Esophagus mucosa (tissue), 1 donor: ENCODE results near the gene KCNG2. TPM values are rescaled to one million over a fixed set of nuclear protein-coding genes. Genes with fewer than 3 reads are reported as not detected.
A peak's percentile ranks its signal among the peaks of the same experiment; 100 is the strongest.

ENCODE experiments used
- ATAC-seq: fragments of 200-7000 bp; cut with Tn5 transposase; one replicate; pipeline ENCODE4 v1.9.1; 2020
- total RNA-seq: library from RNA; stranded (reverse); gene quantifications from one replicate; pipeline ENCODE4 v1.2.4, GENCODE V29; 2023
- donor health status: DM: yes; HTN: yes; CAD: no.

The KCNG2 gene
- total RNA-seq, 1 donor from 2014 or later: 0.20 TPM

GRCh38 chr18:79889569-79889968 is 91.8 kb downstream of the KCNG2 start:
- ATAC-seq: no peak

- no peak for ATAC-seq
Measured at GRCh38 chr18:79890674-79891073, 92.9 kb downstream of the KCNG2 start.

GRCh38 chr18:79896738-79897137 is 99.0 kb downstream of the KCNG2 start:
- ATAC-seq: no peak

DNA sequence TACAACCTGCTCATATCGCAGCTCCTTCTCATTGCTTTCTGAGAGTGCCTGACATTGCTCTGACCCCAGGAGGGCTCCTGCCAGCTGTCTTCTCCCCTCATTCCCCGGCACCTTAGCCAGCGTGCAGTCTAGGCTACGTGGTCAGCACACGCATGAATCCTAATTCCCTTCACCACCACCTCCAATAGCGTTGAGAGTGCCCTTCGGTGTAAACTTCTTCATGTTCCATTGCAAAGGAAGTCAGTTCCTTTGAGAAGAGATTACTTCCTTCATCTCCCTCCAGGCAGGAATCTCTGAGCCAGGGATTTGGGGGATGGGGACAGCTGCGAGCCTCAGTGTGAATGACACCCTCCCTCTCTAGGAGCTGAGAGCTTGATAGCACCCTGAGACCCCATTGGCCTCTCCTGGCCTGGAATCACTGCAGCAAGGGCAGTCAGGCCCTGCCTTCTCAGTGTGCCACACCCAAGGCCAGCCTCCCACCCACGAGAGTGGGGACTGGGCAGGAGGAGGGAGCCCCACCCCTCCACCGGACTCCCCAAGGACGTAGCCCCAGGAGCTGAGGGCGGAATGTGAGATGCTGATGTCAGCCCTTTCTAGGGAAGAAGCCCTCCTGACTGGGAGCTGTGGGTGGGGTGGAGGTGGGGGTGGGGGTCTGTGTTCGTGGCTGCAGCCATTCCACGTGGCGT is 100.3 kb downstream of the KCNG2 start:
- ATAC-seq: no peak

DNA sequence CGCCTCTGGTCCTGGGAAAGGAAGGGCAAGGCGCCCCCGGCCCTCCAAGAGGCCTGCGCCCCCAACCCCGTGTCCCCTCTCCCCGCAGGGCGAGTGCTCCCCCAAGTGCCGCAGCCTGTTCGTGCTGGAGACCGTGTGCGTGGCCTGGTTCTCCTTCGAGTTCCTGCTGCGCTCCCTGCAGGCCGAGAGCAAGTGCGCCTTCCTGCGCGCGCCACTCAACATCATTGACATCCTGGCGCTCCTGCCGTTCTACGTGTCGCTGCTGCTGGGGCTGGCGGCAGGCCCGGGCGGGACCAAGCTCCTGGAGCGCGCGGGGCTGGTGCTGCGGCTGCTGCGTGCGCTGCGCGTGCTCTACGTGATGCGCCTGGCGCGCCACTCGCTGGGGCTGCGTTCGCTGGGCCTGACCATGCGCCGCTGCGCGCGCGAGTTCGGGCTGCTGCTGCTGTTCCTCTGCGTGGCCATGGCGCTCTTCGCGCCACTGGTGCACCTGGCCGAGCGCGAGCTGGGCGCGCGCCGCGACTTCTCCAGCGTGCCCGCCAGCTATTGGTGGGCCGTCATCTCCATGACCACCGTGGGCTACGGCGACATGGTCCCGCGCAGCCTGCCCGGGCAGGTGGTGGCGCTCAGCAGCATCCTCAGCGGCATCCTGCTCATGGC is 101.3 kb downstream of the KCNG2 start:
- peak; percentile 6 for ATAC-seq

DNA sequence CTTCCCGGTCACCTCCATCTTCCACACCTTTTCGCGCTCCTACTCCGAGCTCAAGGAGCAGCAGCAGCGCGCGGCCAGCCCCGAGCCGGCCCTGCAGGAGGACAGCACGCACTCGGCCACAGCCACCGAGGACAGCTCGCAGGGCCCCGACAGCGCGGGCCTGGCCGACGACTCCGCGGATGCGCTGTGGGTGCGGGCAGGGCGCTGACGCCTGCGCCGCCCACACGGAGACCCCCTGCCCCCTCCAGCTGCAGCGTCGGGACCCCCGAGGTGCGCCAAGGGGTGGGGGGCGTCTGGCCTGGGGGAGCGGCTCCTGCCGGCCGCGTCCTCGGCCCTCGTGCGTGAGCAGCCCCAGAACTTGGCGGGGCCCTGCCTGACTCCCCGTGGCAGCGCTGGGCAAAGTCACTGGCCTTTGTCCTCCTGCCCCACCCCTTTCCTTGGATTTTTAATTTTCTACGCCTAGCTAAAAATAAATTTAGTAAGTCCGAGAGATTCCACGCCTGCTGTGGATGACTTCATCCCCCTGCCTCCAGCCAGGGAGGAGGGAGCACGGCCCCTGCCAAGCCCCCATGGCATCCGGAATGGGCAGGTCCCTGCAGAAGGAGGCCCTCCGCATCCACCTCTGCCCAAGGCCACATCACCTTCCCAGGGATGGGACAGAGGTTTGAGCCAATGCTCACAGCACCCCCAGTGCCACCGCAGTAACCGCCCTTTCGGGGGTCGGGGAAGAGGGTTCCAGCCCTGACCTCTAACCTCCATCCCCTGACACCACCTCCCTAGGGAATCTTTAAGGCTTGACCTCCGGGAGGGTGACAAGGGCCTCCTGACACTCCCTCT is 102.1 kb downstream of the KCNG2 start:
- ATAC-seq: no peak

GRCh38 chr18:79900610-79901570 is 103.2 kb downstream of the KCNG2 start:
- ATAC-seq: no peak

GRCh38 chr18:79901665-79902064 is 103.9 kb downstream of the KCNG2 start:
- ATAC-seq: no peak

DNA sequence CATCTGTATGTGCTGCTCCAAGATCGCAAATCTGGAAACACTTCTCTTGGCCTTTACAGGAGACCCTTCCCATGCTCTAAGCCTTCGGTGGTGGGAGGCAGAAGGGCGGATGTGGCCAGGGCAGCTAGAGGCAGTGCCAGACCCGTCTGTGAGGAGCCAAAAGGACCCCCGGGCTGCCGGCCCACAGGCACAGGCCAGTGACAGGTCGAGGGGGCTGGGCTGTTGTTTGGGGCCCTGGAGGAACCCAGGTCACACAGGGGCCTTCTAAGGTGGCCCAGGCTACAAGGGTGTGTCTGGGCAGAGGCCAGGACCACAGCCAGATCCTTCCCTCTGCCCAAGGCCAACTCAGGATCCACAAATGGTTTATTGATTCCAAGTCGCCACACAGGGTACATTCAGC is 104.3 kb downstream of the KCNG2 start:
- ATAC-seq: no peak

- no peak for ATAC-seq
Measured at GRCh38 chr18:79902640-79903039, 104.9 kb downstream of the KCNG2 start.

DNA sequence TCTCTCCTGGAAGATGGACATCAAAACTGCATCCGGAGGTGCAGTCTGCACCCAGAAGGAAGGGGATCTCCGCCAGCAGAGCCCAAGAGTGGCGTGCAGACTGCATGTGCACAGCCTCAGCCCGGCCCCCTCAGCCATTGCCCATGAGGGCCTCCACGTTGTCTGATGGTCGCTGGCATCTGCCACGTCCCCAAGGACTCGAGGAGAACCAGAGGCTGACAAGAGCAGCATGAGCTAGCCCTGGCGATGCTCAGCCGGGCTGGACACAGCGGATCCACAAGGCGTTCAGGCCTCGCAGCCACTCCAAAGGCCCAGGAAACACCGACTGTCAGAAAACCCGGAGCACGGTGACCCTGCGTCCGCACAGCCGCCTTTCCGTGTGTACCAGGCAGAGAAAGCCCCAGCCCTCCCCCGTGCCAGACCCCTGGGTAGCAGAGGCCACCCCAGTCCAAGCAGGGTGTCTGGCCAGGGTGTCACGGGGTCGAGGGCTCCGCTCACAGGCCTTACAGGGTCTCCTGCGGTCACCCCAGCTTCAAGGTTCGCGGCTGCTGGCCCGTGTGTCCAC is 105.4 kb downstream of the KCNG2 start:
- ATAC-seq: no peak

DNA sequence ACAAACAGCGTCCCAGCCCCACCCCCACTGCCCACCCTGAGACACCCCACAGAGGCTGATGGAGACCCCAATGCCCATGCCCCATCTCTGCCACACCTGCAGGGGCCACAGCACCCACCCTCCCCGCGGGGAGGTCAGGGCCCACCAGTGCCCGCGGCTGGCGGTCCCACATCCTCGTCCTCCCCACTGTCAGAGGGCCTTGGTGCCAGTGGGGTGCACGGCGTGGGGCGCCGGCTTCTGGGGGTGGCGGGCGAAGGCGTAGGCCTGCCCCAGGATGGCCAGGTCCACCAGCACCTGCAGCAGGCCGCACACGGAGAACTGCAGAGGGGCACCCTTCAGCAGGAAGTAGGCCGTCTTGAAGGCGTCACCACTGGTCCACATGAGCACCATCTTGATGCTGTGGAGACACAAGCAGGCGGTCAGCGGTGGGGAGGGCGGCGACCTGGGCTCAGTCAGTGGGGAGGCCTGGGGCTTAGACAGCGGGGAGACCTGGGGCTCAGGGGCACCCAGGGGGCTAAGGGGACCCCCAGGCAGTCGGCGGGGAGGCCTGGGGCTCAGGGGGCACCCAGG is 106.1 kb downstream of the KCNG2 start:
- ATAC-seq: peak; percentile 5

DNA sequence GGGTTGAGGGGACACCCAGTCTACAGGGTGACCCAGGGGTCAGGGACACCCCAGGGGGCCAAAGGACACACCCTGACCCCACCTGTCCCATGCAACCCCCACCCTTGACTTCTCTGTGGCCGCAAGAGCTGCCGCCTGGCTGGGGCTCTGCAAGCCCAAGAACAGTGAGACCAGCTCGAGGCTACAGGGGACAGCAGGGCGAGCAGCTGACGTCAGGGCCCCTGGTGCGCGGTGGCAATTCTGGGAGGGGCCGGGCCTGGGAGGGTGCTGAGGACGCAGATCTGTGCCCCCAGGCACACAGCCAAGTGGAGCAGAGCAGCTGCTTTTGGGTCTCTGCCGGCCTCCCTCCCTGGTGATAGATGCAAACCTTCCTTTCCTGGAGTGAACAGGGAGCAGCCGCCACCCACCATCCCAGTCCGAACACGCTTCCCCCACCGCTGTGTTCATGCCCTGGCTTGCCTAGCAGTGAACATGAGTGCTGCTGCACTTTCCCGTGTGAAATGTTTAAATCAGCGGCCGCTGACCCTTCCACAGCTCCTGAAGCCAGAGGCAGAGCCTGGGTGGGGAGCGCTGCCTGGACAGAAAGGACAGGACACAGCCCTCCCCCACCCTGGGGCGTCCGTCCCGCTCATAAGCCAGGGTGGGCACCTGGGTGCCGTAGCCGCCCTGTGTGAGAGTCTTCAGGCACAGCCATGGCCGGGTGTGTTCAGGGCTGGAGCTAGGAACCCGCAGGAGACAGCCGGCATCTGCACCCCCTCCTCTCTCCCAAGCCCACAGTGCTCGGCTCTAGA is 106.8 kb downstream of the KCNG2 start:
- ATAC-seq: peak; percentile 78

DNA sequence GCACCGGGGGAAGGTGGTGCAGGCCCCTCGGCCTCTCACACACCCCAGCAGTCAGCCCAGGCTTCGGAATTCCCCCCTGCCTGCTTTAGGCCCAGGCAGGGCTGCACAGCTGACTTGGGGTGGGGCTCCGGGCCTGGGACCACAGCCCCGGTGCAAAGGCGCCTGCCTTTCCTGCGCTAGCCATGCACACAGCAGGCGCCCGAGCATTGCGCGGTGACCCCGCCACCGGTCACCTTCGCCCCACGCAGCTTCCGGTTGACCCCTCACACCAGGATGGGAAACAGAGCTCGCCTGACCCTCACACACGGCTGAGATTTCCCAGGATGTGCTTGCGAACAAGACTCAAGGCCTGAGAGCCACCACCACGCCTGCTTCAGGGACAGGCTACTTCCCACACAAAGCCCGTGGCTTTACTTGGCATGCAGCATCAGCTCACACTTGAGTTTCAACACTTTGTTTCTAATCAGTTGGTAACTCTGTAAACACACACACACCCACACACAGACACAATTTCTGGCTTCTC is 107.7 kb downstream of the KCNG2 start:
- ATAC-seq: no peak

DNA sequence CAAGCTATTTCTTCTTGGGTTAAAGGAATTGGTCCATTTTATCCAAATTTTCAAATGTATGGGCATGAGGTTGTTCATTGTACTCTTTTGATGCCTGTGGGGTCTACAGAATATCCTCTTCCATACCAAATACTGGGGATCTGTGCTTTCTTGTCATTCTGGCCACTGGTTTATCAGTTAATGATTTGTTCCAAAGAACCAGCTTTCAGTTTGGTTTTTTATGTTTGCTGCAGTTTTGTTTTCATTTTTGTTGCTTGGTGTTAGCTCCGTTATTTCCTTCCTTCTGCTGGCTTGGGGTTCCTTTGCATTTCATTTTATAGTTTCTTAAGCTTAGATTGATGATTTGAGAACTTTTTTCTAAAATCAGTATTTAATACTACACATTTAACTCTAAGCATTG is 108.3 kb downstream of the KCNG2 start:
- ATAC-seq: no peak

DNA sequence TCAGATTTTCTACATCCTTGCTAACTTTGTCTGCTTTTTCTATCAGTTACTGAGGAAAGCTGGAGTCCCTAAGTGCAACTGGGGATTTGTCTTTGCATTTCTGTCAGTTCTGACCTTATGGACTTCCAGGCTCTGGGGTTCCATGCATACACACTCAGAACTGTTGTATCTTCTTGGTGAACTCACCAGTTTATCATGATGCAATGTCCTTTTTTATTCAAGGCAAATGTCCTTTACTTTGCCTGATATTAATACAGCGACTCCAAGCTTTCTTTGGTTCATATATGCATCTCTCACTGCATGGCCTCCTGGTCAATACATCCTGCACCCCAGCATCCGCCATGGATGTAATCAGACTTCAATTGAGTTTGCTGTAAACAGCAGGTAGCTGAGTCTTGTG is 109.0 kb downstream of the KCNG2 start:
- no peak for ATAC-seq

DNA sequence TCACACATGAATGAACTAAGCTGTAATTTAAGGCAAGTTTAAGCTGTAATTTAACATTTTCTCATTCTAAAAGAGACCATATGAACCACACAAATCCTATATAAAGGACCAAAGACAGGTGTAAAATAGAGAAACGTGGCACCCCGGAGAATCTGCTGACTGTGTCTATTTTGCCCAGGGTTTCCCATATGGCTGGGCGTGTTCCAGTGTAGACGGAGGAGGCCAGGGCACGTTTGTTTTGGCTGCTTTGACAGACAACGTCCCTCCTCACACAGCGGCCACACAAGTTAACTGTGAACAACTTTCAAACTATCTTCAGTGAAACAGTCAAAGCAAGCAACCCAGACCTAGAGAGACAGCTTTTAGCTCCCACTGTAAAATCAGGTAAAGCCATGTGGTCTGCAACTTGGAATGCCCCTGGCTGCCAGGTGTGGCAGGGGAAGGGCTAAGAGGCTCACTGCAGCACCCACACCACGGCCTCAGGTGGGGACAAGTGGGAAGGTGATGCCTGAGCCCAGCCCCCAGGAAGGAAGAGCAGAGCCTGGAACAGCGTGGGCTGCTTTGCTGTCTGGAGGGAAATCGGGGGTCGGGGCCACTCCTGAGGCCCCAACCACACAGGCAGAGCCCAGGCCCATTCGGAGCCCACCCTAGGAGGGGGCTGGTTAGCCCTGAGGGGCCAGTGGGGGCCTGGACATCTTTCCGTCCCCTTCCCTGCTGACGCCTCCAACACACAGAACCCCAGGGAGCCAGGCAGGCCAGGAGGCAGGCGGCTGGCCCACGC is 113.0 kb downstream of the KCNG2 start:
- ATAC-seq: no peak

DNA sequence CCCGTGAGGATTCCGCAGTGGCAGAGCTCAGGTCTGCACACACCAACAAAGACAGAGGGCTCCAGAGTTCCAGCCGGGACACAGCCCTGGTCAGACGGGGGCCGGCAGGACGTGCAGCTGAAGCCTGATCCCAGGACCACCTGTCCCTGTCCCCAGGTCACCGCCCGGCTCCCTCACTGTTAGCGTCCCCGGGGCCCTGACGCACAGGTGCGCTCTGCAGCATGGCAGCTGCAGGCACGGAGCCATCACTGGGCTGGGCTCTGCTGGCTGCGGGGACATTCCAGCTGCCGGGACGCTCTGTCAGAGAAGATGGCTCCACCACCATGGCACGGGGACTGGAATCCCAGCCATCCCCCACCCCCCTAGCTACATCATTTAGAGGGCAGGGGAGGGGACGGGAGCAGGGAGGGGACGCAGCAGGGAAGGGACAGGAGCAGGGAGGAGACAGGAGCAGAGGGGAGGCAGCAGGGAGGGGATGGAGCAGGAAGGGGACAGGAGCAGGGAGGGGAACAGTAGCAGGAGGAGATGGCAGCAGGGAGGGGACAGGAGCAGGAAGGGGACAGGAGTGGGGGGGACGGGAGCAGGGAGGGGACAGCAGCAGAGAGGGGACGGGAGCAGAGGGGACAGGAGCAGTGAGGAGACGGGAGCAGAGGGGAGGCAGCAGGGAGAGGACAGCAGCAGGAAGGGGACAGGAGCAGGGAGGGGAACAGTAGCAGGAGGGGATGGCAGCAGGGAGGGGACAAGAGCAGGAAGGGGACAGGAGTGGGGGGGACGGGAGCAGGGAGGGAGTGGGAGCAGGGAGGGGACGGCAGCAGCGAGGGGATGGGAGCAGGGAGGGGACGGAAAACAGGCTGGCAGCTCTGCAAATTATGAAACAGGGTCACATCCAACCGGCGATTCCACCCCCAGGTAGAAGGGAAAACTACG is 113.9 kb downstream of the KCNG2 start:
- ATAC-seq: peak; percentile 17
